ENCODE measurements around the gene RPL38.

The RPL38 gene

DNA sequence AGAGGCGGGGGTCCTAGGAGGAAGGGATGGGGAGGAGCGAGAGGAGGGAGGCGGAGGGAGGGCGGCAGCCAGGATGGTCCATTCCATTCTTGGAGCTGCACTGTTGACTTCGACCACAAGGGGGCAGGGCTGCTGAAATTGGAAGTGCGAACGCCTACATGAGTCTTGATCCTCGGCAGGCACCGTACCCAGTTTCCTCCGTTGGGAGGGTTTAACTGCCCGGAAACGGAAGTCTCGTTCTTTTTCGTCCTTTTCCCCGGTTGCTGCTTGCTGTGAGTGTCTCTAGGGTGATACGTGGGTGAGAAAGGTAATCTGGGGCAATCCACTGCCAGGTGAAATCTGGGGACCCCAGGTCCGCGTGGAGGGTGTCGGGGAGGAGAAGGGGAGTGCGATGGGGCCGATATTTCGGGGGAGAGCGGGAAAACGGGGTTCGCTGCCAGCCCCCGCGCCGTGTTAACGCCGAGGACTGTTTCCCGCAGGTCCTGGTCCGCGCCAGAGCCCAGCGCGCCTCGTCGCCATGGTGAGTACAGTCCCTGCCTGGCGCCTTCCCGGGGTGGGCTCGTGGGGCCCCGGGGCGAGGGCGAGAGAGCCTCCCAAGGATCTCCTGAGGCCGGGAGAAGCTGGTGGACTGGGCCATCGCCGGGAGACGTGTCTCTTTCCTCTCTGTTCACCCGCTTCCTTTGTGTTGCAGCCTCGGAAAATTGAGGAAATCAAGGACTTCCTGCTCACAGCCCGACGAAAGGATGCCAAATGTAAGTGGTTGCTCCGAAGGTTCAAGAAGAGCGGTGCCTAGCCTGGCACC is at the start of gene RPL38:
RPL38 (plus strand) TSS at position 240 of the 802 bp plus-strand sequence; CDS start at position 518, 278 bp downstream.
- Histone ChIP-seq H3K36me3 (ENCODE audit: control insufficient read depth in 5 of 5, insufficient read depth in 5 of 5, low read length in 5 of 5) (peaks cover 0 to 36% (median 29%) of the 10 kb centered on the region in 5 donors), H3K4me3 (ENCODE audit: low read depth in 1 of 5, low read length in 5 of 5) (peak within 1 kb of the TSS; percentile 94 to 99 (median 97)), H3K27me3 (ENCODE audit: control insufficient read depth in 5 of 5, insufficient read depth in 4 of 5, low read length in 5 of 5) (peaks cover 8 to 23% (median 18%) of the 10 kb centered on the region in 5 donors), H3K27ac (ENCODE audit: low read depth, low read length) (peak within 1 kb of the TSS; percentile 86), H3K4me1 (ENCODE audit: control insufficient read depth in 5 of 5, insufficient read depth in 5 of 5, low read length in 5 of 5) (peaks cover 2 to 46% (median 28%) of the 10 kb centered on the region in 5 donors), H3K9ac (ENCODE audit: low read length in 5 of 5) (peak within 1 kb of the TSS; percentile 94 to 100 (median 97)), H3K9me3 (ENCODE audit: control insufficient read depth in 5 of 5, low read length in 5 of 5) (no peaks in the 10 kb centered on the region)

GRCh38 chr17:74153821-74154430 is 49.6 kb upstream of the RPL38 start:
- no peak overlapping the region for H3K27ac ChIP-seq (ENCODE audit: low read depth, low read length)
- H3K9me3 ChIP-seq (ENCODE audit: control insufficient read depth in 5 of 5, low read length in 5 of 5) = peaks cover 0 to 13% (median 3%) of the 10 kb centered on the region in 5 donors
- H3K36me3 ChIP-seq (ENCODE audit: control insufficient read depth in 5 of 5, insufficient read depth in 5 of 5, low read length in 5 of 5) = no peaks in the 10 kb centered on the region
- no peak overlapping the region for H3K4me3 ChIP-seq (ENCODE audit: low read depth in 1 of 5, low read length in 5 of 5)
- no peaks in the 10 kb centered on the region for H3K4me1 ChIP-seq (ENCODE audit: control insufficient read depth in 5 of 5, insufficient read depth in 5 of 5, low read length in 5 of 5)
- H3K27me3 ChIP-seq (ENCODE audit: control insufficient read depth in 5 of 5, insufficient read depth in 4 of 5, low read length in 5 of 5) = peaks cover 3 to 23% (median 22%) of the 10 kb centered on the region in 5 donors
- no peak overlapping the region for H3K9ac ChIP-seq (ENCODE audit: low read length in 5 of 5)

DNA sequence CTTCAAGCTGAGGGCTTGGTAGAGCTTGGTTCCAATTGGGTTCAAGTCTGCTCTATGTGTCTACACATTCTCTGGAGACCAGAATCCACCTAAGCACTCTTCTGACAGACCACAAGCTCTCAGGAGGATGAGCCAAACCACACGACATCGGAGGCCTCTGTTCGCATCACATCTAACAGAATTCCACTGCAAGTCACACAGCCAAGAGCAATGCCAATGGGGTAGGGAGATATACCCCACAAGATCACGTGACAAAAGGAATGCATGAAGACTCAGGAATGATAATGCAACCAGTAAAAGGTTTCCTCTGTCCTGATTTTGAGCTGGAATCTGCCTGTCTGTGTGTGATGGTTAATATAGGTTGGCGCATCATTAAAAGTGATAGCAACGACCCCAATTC is 46.6 kb upstream of the RPL38 start:
- Histone ChIP-seq H3K9ac (ENCODE audit: low read length in 5 of 5) (no peak overlapping the region), H3K36me3 (ENCODE audit: control insufficient read depth in 5 of 5, insufficient read depth in 5 of 5, low read length in 5 of 5) (no peaks in the 10 kb centered on the region), H3K4me1 (ENCODE audit: control insufficient read depth in 5 of 5, insufficient read depth in 5 of 5, low read length in 5 of 5) (no peaks in the 10 kb centered on the region), H3K4me3 (ENCODE audit: low read depth in 1 of 5, low read length in 5 of 5) (no peak overlapping the region), H3K9me3 (ENCODE audit: control insufficient read depth in 5 of 5, low read length in 5 of 5) (peaks cover 0 to 16% (median 3%) of the 10 kb centered on the region in 5 donors), H3K27me3 (ENCODE audit: control insufficient read depth in 5 of 5, insufficient read depth in 4 of 5, low read length in 5 of 5) (peaks cover 3 to 34% (median 18%) of the 10 kb centered on the region in 5 donors), H3K27ac (ENCODE audit: low read depth, low read length) (no peak overlapping the region)

- H3K27ac ChIP-seq (ENCODE audit: low read depth, low read length) = no peak overlapping the region
- no peaks in the 10 kb centered on the region for H3K36me3 ChIP-seq (ENCODE audit: control insufficient read depth in 5 of 5, insufficient read depth in 5 of 5, low read length in 5 of 5)
- peaks cover 3 to 33% (median 16%) of the 10 kb centered on the region in 5 donors for H3K27me3 ChIP-seq (ENCODE audit: control insufficient read depth in 5 of 5, insufficient read depth in 4 of 5, low read length in 5 of 5)
- H3K9me3 ChIP-seq (ENCODE audit: control insufficient read depth in 5 of 5, low read length in 5 of 5) = peaks cover 0 to 16% (median 3%) of the 10 kb centered on the region in 5 donors
- no peak overlapping the region for H3K9ac ChIP-seq (ENCODE audit: low read length in 5 of 5)
- no peaks in the 10 kb centered on the region for H3K4me1 ChIP-seq (ENCODE audit: control insufficient read depth in 5 of 5, insufficient read depth in 5 of 5, low read length in 5 of 5)
- no peak overlapping the region for H3K4me3 ChIP-seq (ENCODE audit: low read depth in 1 of 5, low read length in 5 of 5)
These were observed 46.1 kb upstream of the RPL38 start for GRCh38 chr17:74157366-74157765.

DNA sequence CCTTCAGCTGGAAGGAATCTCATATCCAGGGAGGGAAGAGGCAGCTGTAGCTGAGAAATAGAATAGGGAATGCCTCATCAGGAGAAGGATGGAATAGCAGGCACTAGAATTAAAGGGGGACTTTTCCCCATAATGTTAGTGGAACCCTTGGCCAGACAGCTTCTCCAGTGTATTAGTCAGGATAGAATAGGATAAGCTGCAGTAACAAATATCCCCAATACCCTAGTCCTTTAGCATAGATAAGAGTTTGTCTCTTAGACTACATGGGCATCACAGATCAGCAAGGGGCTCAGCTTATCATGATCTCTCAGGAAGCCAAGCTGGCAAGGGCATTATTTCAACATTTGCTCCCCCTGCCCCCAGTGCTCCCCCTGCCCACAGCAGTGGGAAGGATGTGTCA is 44.7 kb upstream of the RPL38 start:
- H3K27me3 ChIP-seq (ENCODE audit: control insufficient read depth in 5 of 5, insufficient read depth in 4 of 5, low read length in 5 of 5) = peaks cover 3 to 37% (median 16%) of the 10 kb centered on the region in 5 donors
- no peak overlapping the region for H3K9ac ChIP-seq (ENCODE audit: low read length in 5 of 5)
- no peaks in the 10 kb centered on the region for H3K4me1 ChIP-seq (ENCODE audit: control insufficient read depth in 5 of 5, insufficient read depth in 5 of 5, low read length in 5 of 5)

DNA sequence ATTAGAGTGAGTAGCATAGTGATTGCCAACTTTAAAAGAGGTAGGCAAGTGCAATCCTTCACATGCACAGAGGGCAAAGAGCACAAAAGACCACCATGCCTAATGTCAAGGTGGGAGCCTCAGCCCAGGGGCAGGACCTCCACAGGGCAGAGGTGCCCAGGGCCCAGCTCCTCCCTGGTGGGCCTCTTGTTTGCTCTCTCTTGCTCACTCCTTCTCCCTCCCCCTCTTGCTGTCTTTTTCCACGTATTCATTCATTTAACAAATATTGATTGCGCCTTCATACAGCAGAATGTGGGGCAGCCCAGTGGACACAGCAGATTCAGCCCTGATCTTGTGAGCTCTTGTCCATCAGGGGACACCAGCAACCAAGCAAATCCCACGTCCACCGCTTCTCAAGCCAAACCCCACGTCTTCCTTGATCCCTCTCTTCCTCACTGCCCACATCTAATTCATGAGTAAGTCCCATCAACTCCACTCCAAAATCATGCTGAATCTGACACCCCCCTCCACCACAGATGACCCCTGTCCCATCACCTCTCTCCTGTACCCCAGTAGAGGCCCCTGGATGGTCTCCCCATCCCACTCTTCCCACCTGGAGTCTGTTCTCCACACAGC is 44.1 kb upstream of the RPL38 start:
- Histone ChIP-seq H3K27ac (ENCODE audit: low read depth, low read length) (no peak overlapping the region), H3K36me3 (ENCODE audit: control insufficient read depth in 5 of 5, insufficient read depth in 5 of 5, low read length in 5 of 5) (no peaks in the 10 kb centered on the region), H3K9me3 (ENCODE audit: control insufficient read depth in 5 of 5, low read length in 5 of 5) (peaks cover 0 to 16% (median 3%) of the 10 kb centered on the region in 5 donors), H3K4me1 (ENCODE audit: control insufficient read depth in 5 of 5, insufficient read depth in 5 of 5, low read length in 5 of 5) (no peaks in the 10 kb centered on the region), H3K27me3 (ENCODE audit: control insufficient read depth in 5 of 5, insufficient read depth in 4 of 5, low read length in 5 of 5) (peaks cover 7 to 39% (median 16%) of the 10 kb centered on the region in 5 donors), H3K9ac (ENCODE audit: low read length in 5 of 5) (no peak overlapping the region), H3K4me3 (ENCODE audit: low read depth in 1 of 5, low read length in 5 of 5) (no peak overlapping the region)

More for the DNA sequence above, 44.7 kb upstream of the RPL38 start:
- peaks cover 0 to 16% (median 3%) of the 10 kb centered on the region in 5 donors for H3K9me3 ChIP-seq (ENCODE audit: control insufficient read depth in 5 of 5, low read length in 5 of 5)
- H3K36me3 ChIP-seq (ENCODE audit: control insufficient read depth in 5 of 5, insufficient read depth in 5 of 5, low read length in 5 of 5) = no peaks in the 10 kb centered on the region
- H3K27ac ChIP-seq (ENCODE audit: low read depth, low read length) = no peak overlapping the region
- H3K4me3 ChIP-seq (ENCODE audit: low read depth in 1 of 5, low read length in 5 of 5) = no peak overlapping the region

GRCh38 chr17:74160656-74161502 is 42.6 kb upstream of the RPL38 start:
- Histone ChIP-seq H3K4me1 (ENCODE audit: control insufficient read depth in 5 of 5, insufficient read depth in 5 of 5, low read length in 5 of 5) (no peaks in the 10 kb centered on the region), H3K27me3 (ENCODE audit: control insufficient read depth in 5 of 5, insufficient read depth in 4 of 5, low read length in 5 of 5) (peaks cover 8 to 37% (median 16%) of the 10 kb centered on the region in 5 donors), H3K4me3 (ENCODE audit: low read depth in 1 of 5, low read length in 5 of 5) (no peak overlapping the region)

DNA sequence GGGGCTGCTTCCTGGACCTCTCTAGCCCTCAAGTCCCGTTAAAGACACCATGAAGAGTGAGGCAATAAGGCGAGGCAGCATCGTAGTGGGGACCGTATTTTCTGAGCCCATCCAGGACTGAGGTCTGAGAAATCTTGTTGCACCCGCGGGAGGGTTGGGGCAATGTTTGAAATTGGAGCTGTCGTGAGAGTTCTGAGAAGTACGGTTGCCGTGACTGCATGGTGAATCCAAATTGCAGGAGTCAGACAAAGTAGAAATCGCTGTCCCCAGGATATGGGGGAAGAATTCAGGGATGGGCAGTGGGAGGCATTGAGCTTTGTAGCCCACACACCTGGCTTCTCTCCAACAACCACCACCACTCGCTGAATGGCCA is 42.0 kb upstream of the RPL38 start:
- no peak overlapping the region for H3K27ac ChIP-seq (ENCODE audit: low read depth, low read length)
- H3K27me3 ChIP-seq (ENCODE audit: control insufficient read depth in 5 of 5, insufficient read depth in 4 of 5, low read length in 5 of 5) = peaks cover 8 to 38% (median 16%) of the 10 kb centered on the region in 5 donors
- no peak overlapping the region for H3K4me3 ChIP-seq (ENCODE audit: low read depth in 1 of 5, low read length in 5 of 5)
- H3K4me1 ChIP-seq (ENCODE audit: control insufficient read depth in 5 of 5, insufficient read depth in 5 of 5, low read length in 5 of 5) = no peaks in the 10 kb centered on the region
- no peaks in the 10 kb centered on the region for H3K36me3 ChIP-seq (ENCODE audit: control insufficient read depth in 5 of 5, insufficient read depth in 5 of 5, low read length in 5 of 5)
- H3K9ac ChIP-seq (ENCODE audit: low read length in 5 of 5) = no peak overlapping the region
- H3K9me3 ChIP-seq (ENCODE audit: control insufficient read depth in 5 of 5, low read length in 5 of 5) = peaks cover 0 to 12% (median 3%) of the 10 kb centered on the region in 5 donors

More at GRCh38 chr17:74160656-74161502, 42.6 kb upstream of the RPL38 start:
- Histone ChIP-seq H3K9ac (ENCODE audit: low read length in 5 of 5) (no peak overlapping the region), H3K9me3 (ENCODE audit: control insufficient read depth in 5 of 5, low read length in 5 of 5) (peaks cover 0 to 16% (median 3%) of the 10 kb centered on the region in 5 donors), H3K36me3 (ENCODE audit: control insufficient read depth in 5 of 5, insufficient read depth in 5 of 5, low read length in 5 of 5) (no peaks in the 10 kb centered on the region), H3K27ac (ENCODE audit: low read depth, low read length) (no peak overlapping the region)

- H3K36me3 ChIP-seq (ENCODE audit: control insufficient read depth in 5 of 5, insufficient read depth in 5 of 5, low read length in 5 of 5) = no peaks in the 10 kb centered on the region
- no peak overlapping the region for H3K9ac ChIP-seq (ENCODE audit: low read length in 5 of 5)
- peaks cover 0 to 11% (median 0%) of the 10 kb centered on the region in 5 donors for H3K9me3 ChIP-seq (ENCODE audit: control insufficient read depth in 5 of 5, low read length in 5 of 5)
- no peak overlapping the region for H3K27ac ChIP-seq (ENCODE audit: low read depth, low read length)
- peaks cover 8 to 36% (median 12%) of the 10 kb centered on the region in 5 donors for H3K27me3 ChIP-seq (ENCODE audit: control insufficient read depth in 5 of 5, insufficient read depth in 4 of 5, low read length in 5 of 5)
- H3K4me1 ChIP-seq (ENCODE audit: control insufficient read depth in 5 of 5, insufficient read depth in 5 of 5, low read length in 5 of 5) = no peaks in the 10 kb centered on the region
- no peak overlapping the region for H3K4me3 ChIP-seq (ENCODE audit: low read depth in 1 of 5, low read length in 5 of 5)
These were observed 40.1 kb upstream of the RPL38 start for GRCh38 chr17:74163271-74163821.
